Measurements from ENCODE around the gene GPATCH4.

DNA sequence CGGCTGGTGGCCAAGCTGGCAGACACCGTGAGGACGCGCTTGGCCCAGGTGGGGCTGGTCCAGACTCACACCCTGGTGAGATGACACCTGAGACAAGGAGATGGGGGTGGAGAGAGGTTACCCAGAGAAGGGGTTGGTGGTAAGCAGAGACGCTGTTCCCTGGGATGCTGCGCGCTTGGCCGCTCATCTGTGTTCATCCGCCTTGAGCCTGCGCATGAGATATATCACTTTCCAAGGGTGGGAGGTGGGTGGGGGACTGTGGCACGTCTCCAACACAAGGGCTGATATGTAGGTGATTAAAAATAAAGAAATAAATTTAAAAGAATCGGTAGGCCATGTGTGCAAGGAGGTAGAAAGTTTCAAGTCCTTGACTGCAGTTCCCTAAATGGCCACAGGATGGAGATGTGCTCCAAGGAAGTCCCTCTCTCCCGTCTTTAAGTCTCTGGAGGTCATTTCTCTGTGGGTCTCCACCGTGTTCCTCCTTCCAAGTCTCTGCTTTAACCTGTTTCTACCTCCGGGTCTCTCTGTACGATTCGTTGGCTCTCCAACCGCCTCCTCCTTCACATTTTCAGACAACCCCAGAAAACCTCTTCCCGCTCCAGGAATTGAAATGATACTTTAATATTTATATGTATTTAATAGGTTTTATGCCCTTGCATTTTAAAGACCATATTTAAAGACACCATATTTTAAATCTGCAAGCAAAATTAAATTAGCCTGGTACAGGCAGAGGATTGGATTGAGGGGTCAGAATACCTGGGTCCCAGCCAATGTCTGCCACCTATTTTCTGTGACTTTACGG is 17.3 kb downstream of the GPATCH4 start:
- TF ChIP-seq, protein P1, sequence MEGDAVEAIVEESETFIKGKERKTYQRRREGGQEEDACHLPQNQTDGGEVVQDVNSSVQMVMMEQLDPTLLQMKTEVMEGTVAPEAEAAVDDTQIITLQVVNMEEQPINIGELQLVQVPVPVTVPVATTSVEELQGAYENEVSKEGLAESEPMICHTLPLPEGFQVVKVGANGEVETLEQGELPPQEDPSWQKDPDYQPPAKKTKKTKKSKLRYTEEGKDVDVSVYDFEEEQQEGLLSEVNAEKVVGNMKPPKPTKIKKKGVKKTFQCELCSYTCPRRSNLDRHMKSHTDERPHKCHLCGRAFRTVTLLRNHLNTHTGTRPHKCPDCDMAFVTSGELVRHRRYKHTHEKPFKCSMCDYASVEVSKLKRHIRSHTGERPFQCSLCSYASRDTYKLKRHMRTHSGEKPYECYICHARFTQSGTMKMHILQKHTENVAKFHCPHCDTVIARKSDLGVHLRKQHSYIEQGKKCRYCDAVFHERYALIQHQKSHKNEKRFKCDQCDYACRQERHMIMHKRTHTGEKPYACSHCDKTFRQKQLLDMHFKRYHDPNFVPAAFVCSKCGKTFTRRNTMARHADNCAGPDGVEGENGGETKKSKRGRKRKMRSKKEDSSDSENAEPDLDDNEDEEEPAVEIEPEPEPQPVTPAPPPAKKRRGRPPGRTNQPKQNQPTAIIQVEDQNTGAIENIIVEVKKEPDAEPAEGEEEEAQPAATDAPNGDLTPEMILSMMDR (IDR thresholded peaks at IDR 0.05), result peak; percentile 86 to 93 (median 88)
- TF ChIP-seq POLR2A (IDR thresholded peaks at IDR 0.05), result no peak
